Measurements from ENCODE around the gene SELENOH.

DNA sequence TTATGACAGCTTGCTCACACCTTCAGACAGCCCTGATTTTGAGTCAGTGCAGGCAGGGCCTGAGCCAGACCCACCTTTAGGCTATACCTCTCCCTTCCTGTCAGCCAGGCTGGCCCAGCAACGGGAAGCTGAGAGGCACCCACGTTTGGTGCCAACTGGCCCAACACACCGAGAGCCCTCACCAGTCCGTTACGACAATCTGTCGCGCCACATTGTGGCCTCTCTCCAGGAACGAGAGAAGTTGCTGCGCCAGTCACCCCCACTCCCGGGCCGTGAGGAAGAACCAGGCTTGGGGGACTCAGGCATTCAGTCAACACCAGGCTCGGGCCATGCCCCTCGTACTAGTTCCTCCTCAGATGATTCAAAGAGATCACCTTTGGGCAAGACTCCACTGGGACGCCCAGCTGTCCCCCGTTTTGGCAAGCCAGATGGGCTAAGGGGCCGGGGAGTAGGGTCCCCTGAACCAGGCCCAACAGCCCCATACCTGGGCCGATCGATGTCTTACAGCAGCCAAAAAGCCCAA, 42.4 kb upstream of the SELENOH start:
- TF ChIP-seq CTCF (IDR thresholded peaks at IDR 0.05) = no peak
- TF ChIP-seq ZFX (IDR thresholded peaks at IDR 0.05; ENCODE audit: borderline replicate concordance) = no peak

All from 22Rv1 (cell line).